GM18519 (cell line): ENCODE measurements around the gene MEGF9.
A peak's percentile ranks its signal among the peaks of the same experiment; 100 is the strongest.
"Not testable (repeated sequence)": the region's sequence is repeated elsewhere in the genome, so short reads cannot be mapped to it uniquely, and the experiment has no call there.

Experiments
- ATAC-seq: cut with Tn5 transposase; IDR thresholded peaks from one replicate; pipeline ENCODE4 v1.9.1; 2021; ENCODE audit warnings: mild to moderate bottlenecking, moderate library complexity; ENCODE audit not compliant: unreplicated experiment, low FRiP score

The MEGF9 gene

DNA sequence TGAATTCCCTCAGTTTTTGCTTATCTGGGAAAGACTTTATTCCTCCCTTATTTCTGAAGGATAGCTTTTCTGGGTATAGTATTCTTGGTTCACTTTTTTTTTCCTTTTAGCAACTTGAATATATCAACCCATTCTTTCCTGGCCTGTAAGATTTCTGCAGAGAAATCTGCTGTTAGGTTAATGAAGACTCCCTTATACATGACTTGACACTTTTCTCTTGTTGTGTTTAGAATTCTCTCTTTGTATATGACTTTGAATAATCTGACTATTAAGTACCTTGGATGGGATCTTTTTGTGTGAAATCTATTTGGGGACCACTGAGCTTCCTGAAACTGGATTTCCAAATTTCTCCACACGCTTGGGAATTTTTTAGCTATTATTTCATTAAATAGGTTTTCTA lies 79.3 kb downstream of the MEGF9 start:
- ATAC-seq, result no peak

DNA sequence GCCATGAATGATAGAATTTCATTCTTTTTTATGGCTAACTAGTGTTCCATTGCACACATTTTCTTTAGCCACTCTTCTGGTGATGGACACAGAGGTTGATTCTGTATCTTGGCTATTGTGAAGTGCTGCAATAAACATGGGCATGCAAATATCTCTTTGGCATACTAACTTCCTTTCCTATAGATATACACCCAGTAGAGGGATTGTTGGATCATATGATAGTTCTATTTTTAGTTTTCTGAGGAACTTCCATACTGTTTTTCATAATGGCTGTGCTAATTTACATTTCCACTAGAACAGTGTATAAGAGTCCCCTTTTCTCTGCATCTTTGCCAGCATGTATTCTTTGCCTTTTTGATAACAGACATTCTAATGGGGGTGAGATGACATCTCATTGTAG lies 83.9 kb downstream of the MEGF9 start:
- no peak for ATAC-seq

DNA sequence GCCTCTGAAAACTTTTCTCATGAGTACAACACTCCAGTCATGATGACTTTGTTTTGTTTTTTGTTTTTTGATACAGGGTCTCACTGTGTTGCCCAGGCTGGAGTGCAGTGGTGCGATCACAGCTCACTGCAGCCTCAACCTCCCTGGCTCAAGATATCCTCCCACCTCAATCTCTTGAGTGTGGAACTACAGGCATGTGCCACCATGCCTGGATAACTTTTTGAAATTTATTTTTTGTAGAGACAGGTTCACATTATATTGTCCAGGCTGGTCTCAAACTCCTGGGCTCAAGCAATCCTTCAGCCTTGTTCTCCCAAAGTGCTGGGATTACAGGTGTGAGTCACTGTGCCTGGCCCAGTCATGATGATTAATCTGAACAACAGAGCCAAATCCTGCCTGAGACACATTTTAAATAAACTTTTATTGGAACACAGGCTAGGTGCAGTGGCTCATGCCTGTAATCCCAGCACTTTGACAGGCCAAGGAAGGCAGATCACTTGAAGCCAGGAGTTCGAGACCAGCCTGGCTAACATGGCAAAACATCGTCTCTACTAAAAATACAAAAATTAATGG lies 85.3 kb downstream of the MEGF9 start:
- ATAC-seq, result not testable (repeated sequence)

DNA sequence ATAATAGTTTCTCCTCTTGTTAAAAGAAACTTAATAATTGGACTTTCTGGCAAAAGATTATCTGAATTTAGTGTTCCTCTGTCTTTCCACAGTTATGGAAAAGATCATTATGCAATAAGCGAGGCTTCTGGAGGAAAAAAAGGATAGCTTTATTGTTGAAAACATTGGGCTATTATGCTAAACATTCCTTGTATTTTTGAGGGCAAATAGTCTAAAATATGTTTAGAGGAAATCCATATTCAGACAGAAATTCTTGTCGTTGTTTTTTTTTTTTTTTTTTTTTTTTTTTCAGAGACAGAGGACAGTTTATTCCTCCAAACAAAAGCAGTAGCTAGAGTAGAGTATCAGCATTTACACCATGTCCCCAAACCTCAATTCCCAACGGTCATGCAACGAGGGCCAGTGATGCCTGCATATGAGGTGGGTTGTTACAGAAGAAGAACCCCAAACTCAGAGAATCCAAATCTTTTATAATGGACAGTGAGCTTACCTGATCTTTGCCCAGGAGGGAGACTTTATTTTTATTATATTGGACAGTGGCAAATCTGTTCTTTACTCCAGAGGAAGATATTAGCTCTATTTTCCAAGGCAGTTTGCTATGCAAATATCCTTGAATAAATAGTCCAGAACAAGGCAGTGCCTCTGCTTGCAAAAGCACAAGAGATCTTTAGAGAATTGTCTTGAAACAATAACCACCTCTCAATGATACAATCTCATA lies 85.9 kb downstream of the MEGF9 start:
- no peak for ATAC-seq

DNA sequence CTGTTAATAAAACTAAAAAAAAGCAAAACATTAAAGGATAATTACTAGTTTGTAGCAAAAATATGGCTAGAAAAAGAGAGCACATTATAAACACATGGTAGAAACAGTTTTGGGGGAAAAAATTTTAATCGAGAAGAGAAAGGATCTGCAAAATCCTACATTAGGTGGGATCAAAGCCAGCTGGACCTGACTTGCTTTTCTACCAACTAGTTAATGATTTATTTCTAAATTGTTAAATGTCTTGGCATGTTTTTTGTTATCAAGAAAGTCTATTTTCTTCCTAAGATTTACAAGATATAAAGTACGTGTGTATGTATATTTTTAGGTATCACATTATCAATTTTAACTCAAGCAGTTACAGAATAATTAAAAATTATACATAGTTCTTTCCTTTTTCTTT lies 87.2 kb downstream of the MEGF9 start:
- no peak for ATAC-seq

DNA sequence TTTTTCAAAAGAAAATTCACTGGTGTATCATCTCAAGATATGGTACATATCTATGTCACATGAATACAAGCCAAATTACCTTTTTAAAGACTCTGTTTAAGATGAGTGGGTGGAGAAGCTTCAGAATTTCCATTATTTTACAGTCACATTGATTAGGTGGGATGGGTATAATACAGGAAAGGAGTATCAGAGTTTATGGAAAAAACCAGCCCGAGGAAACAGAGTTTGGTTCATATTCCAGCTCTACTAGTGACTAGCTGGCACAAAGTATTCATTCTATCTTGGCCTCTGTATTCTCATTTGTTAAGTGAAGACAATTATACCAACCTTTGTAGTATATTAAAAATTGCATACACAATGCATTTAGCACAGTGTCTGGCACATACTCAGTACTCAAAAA lies 87.8 kb downstream of the MEGF9 start:
- ATAC-seq, result no peak

DNA sequence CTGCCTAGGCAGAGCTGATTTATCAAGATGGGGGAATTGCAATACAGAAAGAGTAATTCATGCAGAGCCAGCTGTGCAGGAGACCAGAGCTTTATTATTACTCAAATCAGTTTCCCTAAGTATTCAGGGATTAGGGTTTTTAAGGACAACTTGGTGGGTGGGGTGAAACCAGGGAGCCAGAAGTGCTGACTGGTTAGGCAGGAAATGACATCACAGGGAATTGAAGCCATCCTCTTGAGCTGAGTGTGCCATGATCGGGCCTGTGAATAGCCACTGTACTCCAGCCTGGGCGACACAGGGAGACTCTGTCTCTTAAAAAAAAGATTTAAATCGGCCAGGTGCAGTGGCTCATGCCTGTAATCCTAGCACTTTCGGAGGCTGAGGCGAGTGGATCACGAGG lies 89.0 kb downstream of the MEGF9 start:
- no peak for ATAC-seq

DNA sequence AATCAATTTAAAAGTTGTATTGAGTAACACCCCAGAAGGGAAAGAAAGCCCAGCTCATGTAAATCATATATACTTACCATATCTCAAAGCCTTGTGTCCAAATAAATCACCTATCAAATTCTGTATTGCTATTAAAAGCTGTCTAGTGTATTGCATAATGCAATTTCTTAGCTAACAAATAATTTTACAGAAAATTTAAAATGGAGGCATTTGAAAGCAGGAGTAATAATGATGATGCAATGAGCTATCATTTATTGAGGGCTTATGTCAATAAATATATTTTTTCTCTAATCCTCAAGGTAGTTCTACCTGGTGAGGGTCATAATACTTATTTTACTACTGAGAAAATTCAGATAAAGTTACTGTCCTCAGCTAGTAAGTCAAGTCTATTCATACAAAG lies 91.5 kb downstream of the MEGF9 start:
- no peak for ATAC-seq

DNA sequence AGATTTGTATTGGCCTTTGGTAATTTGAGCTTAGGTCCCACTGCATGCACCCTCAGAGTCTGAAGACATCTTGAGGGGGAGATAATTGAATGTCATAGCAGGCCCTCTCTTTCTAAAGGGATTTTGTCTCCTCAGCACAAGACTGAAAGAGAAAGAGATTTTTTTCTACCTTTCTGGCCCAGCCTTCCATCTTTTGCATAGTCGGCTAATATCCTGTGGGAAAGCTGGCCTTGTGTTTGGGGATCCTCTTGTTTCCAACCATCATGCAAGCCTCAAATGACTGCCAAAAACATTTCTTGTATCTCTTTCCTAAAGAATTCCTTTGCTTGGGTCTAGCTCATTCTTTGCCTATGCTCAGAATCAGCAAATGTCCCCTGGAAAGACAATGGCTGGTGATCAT lies 92.3 kb downstream of the MEGF9 start:
- no peak for ATAC-seq

DNA sequence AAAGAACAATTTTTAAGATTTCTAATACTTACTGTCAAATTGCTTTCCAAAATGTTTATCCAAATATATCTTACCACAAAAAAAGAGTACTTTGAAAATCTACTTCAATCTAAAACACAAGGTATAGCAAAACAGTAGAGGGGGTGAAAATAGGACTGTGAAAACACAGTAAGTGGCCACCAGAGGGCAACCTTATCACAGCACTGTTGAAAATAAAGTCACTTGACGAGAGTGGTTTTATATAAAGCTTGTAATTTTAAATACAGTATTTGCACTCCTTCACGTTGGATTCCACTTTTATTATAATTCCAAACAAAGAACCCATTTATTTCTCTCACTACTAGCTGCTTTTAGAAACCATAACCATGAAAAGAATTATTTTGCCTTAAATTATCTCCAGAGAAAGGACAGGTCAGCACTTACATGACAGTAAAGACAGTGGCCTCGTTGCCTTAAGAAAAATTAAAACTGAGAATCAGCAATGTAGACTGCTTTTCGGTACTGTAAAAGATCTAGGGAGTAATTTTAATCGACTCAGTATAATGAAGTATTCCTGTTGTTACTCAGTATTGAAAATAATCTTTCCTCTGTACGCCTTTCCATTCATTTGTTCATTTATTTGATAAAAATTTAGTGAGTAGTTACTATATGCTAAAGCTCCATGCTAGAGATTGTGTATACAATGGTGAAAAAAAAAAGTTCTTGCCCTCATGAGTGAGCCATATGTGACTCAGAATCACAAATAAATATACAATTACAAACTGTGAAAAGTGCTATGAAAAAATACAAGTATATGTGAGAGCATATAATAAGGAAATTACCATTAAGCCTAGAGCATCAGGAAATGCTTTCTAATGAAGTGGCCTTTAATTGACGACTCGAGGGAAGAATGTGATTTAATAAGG lies 94.3 kb downstream of the MEGF9 start:
- ATAC-seq, result peak; percentile 58

DNA sequence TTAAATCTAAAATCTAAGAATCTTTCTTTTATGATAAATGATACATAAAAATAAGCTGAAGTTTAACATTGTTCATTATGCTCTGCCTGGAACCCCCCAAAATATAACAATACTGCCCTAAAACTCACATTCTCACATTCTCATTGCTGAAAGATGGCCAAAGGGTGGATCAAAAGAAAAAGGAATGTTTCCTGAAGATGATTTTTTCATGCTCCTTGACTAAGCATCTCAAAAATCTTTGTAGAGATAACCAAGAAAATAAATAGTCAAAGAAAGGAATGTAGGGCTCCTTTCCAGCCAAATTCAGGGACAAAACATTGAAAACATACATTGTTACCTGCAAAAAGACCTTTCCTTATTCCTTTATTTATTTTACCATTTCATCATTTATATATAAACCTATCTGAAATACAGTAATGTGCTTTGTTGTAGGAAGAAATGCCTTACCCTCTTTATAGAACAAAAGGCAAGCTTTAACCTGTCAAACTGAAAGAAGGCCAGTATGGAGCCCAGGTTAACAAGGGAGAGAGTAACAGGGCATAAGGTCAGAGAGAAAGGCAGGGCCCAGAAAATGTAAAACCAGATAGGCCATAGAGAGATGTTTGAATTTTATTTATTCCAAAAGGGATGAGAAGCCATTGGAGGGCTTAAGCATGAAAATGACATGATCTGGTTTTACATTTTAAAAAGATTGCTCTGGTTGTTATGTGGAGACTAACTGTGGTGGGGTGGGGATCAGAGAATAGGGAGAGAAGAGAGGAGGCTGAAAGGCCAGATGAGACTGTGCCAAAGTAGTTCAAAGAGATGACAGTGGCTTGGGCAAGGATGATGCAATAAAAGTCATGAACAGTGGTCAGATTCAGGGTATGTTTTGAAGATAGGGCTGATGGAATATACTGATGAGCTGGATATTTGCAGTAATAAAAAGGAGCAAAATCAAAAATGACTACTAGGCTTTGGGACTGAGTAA lies 97.0 kb downstream of the MEGF9 start:
- ATAC-seq, result no peak

DNA sequence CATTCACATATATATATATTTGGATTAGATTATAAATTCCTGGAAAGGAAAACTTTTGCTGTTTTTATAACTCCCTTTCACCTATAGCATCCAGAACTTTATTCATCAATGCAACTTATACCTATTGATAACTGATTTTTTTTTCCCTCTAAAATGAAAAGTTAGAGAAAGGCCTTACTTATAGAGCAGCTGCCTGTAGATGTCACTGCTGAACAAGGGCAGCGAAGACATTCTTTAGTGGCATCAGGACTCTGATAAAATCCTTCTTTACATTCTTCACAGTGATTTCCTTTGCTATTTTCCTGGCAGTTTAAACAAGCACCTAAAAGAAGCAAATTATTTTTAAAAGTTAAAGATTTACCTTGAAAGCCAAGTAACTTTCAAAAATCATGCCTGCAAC lies 102.1 kb downstream of the MEGF9 start:
- no peak for ATAC-seq

DNA sequence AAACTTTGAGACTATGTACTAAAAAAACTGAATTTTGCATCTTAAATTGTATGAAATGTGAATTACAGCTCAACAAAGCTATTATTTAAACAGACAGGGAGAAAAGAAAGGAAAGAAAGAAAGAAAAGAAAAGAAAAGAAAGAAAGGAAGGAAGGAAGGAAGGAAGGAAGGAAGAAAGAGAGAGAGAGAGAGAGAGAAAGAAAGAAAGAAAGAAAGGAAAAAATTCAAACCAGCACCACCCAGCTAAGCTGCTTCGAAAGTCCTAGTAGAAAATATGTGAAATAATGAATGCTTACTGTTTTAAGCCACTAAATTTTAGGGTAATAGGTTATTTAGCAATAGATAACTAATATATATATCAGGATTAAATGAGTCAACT lies 102.6 kb downstream of the MEGF9 start:
- no peak for ATAC-seq

DNA sequence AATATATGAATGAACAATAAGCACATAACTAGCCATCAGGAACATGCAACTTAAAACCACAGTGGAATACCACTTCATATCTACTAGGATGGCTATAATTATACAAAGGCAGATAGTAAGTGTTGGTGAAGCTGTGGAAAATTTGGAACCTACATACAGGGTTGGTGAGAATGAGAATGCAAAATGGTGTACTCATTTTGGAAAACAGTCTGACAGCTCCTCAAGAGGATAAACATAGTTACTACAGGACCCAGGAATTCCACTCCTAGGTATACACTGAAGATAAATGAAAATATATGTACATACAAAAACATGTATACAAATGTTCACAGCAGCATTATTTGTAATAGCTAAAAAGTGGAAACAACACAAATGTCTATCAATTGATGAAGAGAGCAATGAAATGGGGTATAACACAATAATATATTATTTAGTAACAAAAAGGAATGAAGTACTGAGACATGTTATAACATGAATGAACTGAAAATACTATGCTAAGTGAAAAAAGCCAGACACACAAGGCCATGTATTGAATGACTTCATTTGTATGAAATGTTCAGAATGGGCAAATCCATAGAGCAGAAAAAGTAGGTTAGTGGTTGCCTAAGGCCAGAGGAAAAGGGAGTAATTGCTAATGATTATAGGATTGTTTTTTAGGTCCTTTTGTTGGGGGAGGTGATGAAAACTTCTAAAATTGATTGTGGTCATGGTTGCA lies 103.1 kb downstream of the MEGF9 start:
- ATAC-seq, result no peak

DNA sequence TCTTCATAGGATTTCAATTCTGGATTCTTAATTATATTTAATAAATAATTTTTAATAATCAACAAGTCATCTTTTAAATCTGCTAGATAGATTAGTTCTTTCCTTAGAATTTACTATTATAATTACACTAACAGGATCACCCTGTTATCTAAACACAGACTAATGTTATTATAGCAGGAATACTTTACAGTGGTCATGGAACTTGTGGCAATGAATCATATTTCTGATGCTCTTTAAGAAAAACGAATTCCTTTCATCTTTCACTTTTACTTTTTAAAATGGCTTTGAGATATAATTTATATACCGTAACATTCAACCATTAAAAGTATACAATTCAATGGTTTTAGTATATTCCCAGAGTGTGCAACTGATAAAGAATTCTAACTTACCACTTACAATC lies 104.6 kb downstream of the MEGF9 start:
- no peak for ATAC-seq

DNA sequence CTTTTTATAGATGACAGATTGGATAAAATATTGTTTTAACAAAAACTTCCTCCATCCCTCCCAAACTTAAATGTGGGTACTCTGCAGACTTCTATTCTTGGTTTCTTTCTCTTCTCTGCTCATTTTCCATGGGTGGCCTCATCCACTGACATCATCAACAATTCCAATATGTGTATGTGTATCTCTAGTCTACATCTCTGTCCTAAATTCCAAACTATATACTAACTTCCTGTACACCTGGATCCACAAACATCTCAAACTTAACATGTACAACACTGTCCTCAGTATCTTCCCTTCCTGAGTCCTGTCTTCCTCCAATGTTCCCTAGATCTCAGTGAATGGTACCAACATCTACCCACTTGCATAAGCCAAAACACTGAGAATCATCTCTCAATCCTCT lies 105.8 kb downstream of the MEGF9 start:
- ATAC-seq, result no peak

DNA sequence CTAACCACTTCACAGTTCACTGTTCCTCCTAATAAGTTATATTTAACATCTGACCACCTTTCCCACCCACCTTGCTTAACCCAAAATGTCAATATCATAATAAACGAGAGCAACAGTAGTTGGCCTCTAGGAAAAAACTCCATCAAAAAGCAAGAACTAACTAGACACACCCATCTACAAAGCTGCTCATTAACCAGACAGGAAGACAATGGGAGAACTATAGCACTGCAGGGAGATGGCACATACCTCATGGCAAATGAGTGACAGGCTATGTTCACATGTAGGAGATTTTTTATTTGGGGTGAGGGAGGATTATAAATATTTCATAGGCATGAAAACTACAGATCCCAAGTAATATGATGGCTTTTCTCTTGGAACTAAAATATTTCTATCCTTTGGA lies 110.7 kb downstream of the MEGF9 start:
- ATAC-seq, result no peak

DNA sequence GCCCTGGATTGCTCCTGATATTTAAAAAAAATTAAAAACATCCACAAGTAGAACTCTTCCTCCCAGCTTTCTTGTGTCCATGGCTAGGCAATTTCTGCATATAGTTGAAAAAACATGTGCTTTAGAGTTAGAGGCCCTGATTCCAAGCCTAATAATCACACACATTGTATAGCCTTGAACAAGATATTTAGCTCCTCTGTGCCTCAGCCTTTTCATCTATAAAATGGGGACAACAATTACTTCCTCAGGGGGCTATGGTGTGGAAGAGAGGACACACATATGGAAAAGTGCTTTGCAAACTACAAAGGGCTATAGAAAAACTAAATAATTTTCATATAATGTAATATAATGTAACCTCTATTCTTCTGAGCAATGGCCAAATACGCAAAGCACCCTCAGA lies 111.3 kb downstream of the MEGF9 start:
- ATAC-seq, result no peak

DNA sequence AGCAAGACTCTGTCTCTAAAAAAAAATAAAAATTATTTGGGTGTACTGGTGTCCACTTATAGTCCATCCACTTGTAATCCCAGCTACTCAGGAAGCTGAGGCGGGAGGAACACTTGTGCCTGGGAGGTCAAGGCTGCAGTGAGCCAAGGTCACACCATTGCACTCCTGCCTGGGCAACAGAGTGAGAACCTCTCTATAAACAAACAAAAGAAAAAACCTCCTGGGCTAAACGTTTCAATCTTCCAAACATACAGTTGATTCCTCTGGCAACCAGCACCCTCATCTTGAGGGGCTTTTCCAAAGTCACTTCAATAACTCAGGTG lies 120.4 kb downstream of the MEGF9 start:
- no peak for ATAC-seq
